GM13977 (cell line): ENCODE data around the gene TREM1.

Source experiments
- DNase-seq: peaks from one replicate; pipeline ENCODE4 v3.0.0; 2012; ENCODE audit warnings: low spot score
- CTCF ChIP-seq: IDR thresholded peaks from 2 replicates; pipeline ENCODE4 v1.5.1; 2012; ENCODE audit warnings: mild to moderate bottlenecking, control low read depth; ENCODE audit not compliant: insufficient read depth; ENCODE audit errors: extremely low read depth, missing control alignments
- in situ Hi-C: fragments of 300-500 bp; cut with MboI; formaldehyde crosslinking; loops from one replicate; pipeline ENCODE4 v1.12.0; 2022; ENCODE audit warnings: low sequenced_read_pairs, low pct_unique_long_range_greater_than_20kb, mixed read lengths, inconsistent platforms; ENCODE audit not compliant: unreplicated experiment

Gene TREM1

GRCh38 chr6:41294214-41294872 is 7.9 kb upstream of the TREM1 start:
- in situ Hi-C loops: no loop called here
- no peak for DNase-seq
- TF ChIP-seq CTCF: no peak

DNA sequence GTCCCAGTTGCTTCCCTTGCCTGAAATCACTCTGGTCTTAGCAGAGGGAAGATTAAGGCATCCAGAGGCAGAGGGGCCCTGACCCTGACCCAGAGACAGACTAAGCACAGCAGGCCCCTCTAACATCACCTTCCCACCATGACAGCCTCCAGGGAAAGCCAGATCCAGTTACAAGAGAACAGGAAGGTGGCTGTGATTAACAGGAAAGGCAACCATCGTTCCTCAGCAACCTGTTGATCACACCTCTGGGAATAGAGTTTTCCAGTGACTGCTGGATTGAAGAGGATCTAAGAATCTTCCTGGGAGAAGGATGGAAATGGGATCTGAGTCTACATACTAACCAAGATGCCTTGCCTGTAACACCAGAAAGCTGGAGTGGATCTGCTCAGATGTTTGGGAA is 5.2 kb upstream of the TREM1 start:
- no peak for DNase-seq
- no peak for TF ChIP-seq CTCF
- in situ Hi-C loops: no loop called here

DNA sequence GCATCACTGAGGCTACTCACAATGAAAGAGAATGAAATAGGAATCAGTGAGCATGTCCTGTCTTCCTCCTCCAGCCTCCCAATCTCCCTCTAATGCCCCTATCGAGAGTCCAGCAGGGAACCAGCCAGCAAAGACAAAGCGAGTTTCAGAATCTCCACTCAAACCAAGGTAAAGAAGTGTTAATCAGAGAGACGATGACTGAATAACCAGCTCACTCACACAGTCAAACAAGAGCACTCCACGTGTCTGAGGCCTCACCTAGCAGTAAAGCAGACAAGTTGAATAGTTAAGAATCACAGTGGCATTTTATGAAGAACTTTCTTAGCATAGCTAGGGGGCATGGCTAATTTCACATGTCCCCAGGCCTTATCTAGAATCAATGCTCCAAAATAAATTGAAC is 3.3 kb upstream of the TREM1 start:
- DNase-seq: no peak
- in situ Hi-C loops: no loop called here
- no peak for TF ChIP-seq CTCF

DNA sequence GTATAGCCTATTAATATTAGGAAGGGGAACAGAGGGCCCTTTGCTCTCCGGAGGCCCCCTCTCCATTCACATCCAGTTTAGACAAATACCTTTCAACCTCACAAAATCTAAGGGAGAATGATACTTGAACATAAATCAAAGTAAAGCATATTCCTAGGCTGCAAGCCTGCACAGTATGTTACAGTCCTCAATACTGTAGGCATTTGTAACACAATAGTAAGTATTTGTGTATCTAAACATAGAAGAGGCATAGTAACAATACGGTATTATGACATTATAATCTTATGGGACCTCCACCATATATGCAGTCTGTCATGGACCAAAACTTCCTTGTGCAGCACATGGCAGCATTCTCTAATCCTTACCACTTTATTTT is 2.3 kb upstream of the TREM1 start:
- in situ Hi-C loops: no loop called here
- no peak for TF ChIP-seq CTCF
- DNase-seq: no peak

GRCh38 chr6:41288030-41288753 is 1.7 kb upstream of the TREM1 start:
- no peak for TF ChIP-seq CTCF
- DNase-seq: peak; percentile 28
- in situ Hi-C loops: no loop called here

- TF ChIP-seq CTCF: no peak
- DNase-seq: no peak
- in situ Hi-C loops: no loop called here
Measured at GRCh38 chr6:41284726-41285125, 1.8 kb downstream of the TREM1 start.
